HG03066 (cell line): ENCODE results near the gene HES1.

Source experiments
- ATAC-seq: cut with Tn5 transposase; IDR thresholded peaks from one replicate; pipeline ENCODE4 v1.9.1; 2021; ENCODE audit warnings: low read depth; ENCODE audit not compliant: unreplicated experiment

The HES1 gene

GRCh38 chr3:194165271-194166018, 29.5 kb downstream of the HES1 start:
- ATAC-seq: no peak

GRCh38 chr3:194166682-194167479, 30.9 kb downstream of the HES1 start:
- no peak for ATAC-seq

GRCh38 chr3:194167480-194168282, 31.7 kb downstream of the HES1 start:
- no peak for ATAC-seq

GRCh38 chr3:194168994-194169393, 33.0 kb downstream of the HES1 start:
- no peak for ATAC-seq

- ATAC-seq: no peak
Measured at GRCh38 chr3:194169595-194169994, 33.6 kb downstream of the HES1 start.

GRCh38 chr3:194170793-194171192, 34.8 kb downstream of the HES1 start:
- no peak for ATAC-seq

GRCh38 chr3:194174406-194174805, 38.5 kb downstream of the HES1 start:
- no peak for ATAC-seq

- ATAC-seq: no peak
Measured at GRCh38 chr3:194174980-194175379, 39.0 kb downstream of the HES1 start.

GRCh38 chr3:194176274-194176991, 40.5 kb downstream of the HES1 start:
- no peak for ATAC-seq

- no peak for ATAC-seq
Measured at GRCh38 chr3:194177141-194177540, 41.2 kb downstream of the HES1 start.

- ATAC-seq: no peak
Measured at GRCh38 chr3:194178128-194178527, 42.2 kb downstream of the HES1 start.

- ATAC-seq: no peak
Measured at GRCh38 chr3:194178669-194179068, 42.7 kb downstream of the HES1 start.

GRCh38 chr3:194180570-194180969, 44.6 kb downstream of the HES1 start:
- ATAC-seq: no peak

GRCh38 chr3:194181612-194182529, 45.9 kb downstream of the HES1 start:
- no peak for ATAC-seq

- no peak for ATAC-seq
Measured at GRCh38 chr3:194183271-194183670, 47.3 kb downstream of the HES1 start.

- no peak for ATAC-seq
Measured at GRCh38 chr3:194184265-194184751, 48.4 kb downstream of the HES1 start.

GRCh38 chr3:194184801-194185200, 48.9 kb downstream of the HES1 start:
- no peak for ATAC-seq

GRCh38 chr3:194185221-194185620, 49.3 kb downstream of the HES1 start:
- ATAC-seq: no peak

- ATAC-seq: no peak
Measured at GRCh38 chr3:194187233-194187944, 51.4 kb downstream of the HES1 start.
